Panc1 (cell line): ENCODE results near the gene GNAT3. TPM values are rescaled to one million over a fixed set of nuclear protein-coding genes. Genes with fewer than 3 reads are reported as not detected.

Source experiments
- ATAC-seq: fragments of 200-7000 bp; cut with Tn5 transposase; 2 replicates; pipeline ENCODE4 v1.9.1; 2020; ENCODE audit warnings: mild to moderate bottlenecking, moderate library complexity
- BruUV-seq: library from RNA; stranded (reverse); fragments of 400-500 nt; replicated peaks from 2 replicates; lab custom pipeline; 2021; lab: Mats Ljungman, UMichigan
- CTCF ChIA-PET: fragments of 300-600 bp; sonication (Branson Sonifier 250); formaldehyde crosslinking; loops from one replicate; lab custom pipeline; 2022; ENCODE audit warnings: antibody characterized with exemption; lab: Charles Lee
- POLR2A ChIA-PET: fragments of 300-600 bp; sonication (Branson Sonifier 250); formaldehyde crosslinking; loops from one replicate; lab custom pipeline; 2022; ENCODE audit warnings: antibody characterized with exemption; lab: Charles Lee
- DNase-seq: peaks from one replicate; pipeline ENCODE4 v3.0.0-alpha.2; 2010; ENCODE audit warnings: low read depth, low spot score
- H3K27ac ChIP-seq: 2 replicates; pipeline ENCODE4 v1.5.1; 2011; ENCODE audit warnings: mild to moderate bottlenecking, low read length, inconsistent platforms
- H3K27me3 ChIP-seq: fragments of 200-500 bp; sonication (Bioruptor generic); 2 replicates; pipeline ENCODE4 v1.6.0; 2014; ENCODE audit warnings: low read length, inconsistent platforms; ENCODE audit not compliant: control insufficient read depth, insufficient read depth
- H3K36me3 ChIP-seq: fragments of 200-500 bp; sonication (Bioruptor generic); 2 replicates; pipeline ENCODE4 v1.5.1; 2014; ENCODE audit warnings: inconsistent platforms, mild to moderate bottlenecking, low read length, moderate library complexity; ENCODE audit not compliant: control insufficient read depth, insufficient read depth
- H3K4me1 ChIP-seq: 2 replicates; pipeline ENCODE4 v1.5.1; 2011; ENCODE audit warnings: inconsistent platforms, mild to moderate bottlenecking, low read length, moderate library complexity; ENCODE audit not compliant: control insufficient read depth, insufficient read depth
- H3K4me3 ChIP-seq, 2 experiments: 2 replicates each; pipeline ENCODE4 v1.5.1; 2011 to 2012; ENCODE audit warnings: low read depth in 2 of 2, low read length in 2 of 2, mild to moderate bottlenecking in 2 of 2, inconsistent platforms in 1 of 2, moderate library complexity in 1 of 2
- H3K9me3 ChIP-seq: fragments of 200-500 bp; sonication (Bioruptor generic); 2 replicates; pipeline ENCODE4 v1.5.1; 2014; ENCODE audit warnings: low read depth, mild to moderate bottlenecking, inconsistent platforms, low read length, moderate library complexity; ENCODE audit not compliant: control insufficient read depth, insufficient read depth
- CTCF ChIP-seq: fragments of 450-650 bp; IDR thresholded peaks from 2 replicates; pipeline ENCODE4 v1.5.1; 2017; ENCODE audit warnings: mild to moderate bottlenecking
- POLR2AphosphoS5 ChIP-seq: IDR thresholded peaks from 2 replicates; pipeline ENCODE4 v1.6.1; 2012; ENCODE audit warnings: mild to moderate bottlenecking, low read depth, low read length, moderate library complexity
- REST ChIP-seq, 2 experiments: IDR thresholded peaks; 2 replicates each; pipeline ENCODE4 v1.6.1; 2011 to 2012; ENCODE audit warnings: low read depth in 2 of 2, control low read depth in 1 of 2, low read length in 1 of 2, mild to moderate bottlenecking in 1 of 2, moderate library complexity in 1 of 2; ENCODE audit not compliant: insufficient read depth in 1 of 2
- SIN3A ChIP-seq: IDR thresholded peaks from 2 replicates; pipeline ENCODE4 v1.6.1; 2012; ENCODE audit warnings: low read depth, mild to moderate bottlenecking, low read length, moderate library complexity, borderline replicate concordance; ENCODE audit not compliant: insufficient read depth
- TCF7L2 ChIP-seq: IDR thresholded peaks from 2 replicates; pipeline ENCODE4 v1.6.1; 2011; ENCODE audit warnings: mild to moderate bottlenecking, low read depth, low read length, inconsistent platforms
- in situ Hi-C: cut with HindIII; loops from 2 replicates; pipeline ENCODE4 v1.10.0; 2016; ENCODE audit warnings: low sequenced_read_pairs, low pct_unique_long_range_greater_than_20kb
- intact Hi-C: fragments of 100-400 bp; cut with micrococcal nuclease; formaldehyde crosslinking; loops from one replicate; pipeline ENCODE4 v1.10.0; 2022; ENCODE audit not compliant: unreplicated experiment
- total RNA-seq: library from RNA; stranded (reverse); gene quantifications from one replicate; pipeline ENCODE4 v1.2.1, GENCODE V29; 2021; ENCODE audit not compliant: unreplicated experiment

The GNAT3 gene
- total RNA-seq, 1 experiment from 2014 or later, result not detected

GRCh38 chr7:80488406-80488805, 23.5 kb downstream of the GNAT3 start:
- CTCF ChIA-PET, result no interaction called here
- Histone ChIP-seq H3K36me3 (no peaks in the 10 kb centered on the region), H3K9me3 (no peaks in the 10 kb centered on the region), H3K4me1 (no peaks in the 10 kb centered on the region), H3K27me3 (no peaks in the 10 kb centered on the region), H3K4me3 (no peak overlapping the region), H3K27ac (no peak overlapping the region)
- in situ Hi-C loops, result no loop called here
- POLR2A ChIA-PET, result no interaction called here
- intact Hi-C loops, result no loop called here
- TF ChIP-seq CTCF (no peak), SIN3A (no peak), POLR2AphosphoS5 (no peak), REST (IDR thresholded peaks at IDR 0.05; ENCODE audit: insufficient read depth in 1 of 2, low read depth in 2 of 2, low read length in 1 of 2) (no peak), TCF7L2 (no peak)
- BruUV-seq, result no TSS peak
- no peak for ATAC-seq
- no peak for DNase-seq

- Histone ChIP-seq H3K27ac (no peak overlapping the region), H3K27me3 (no peaks in the 10 kb centered on the region), H3K9me3 (no peaks in the 10 kb centered on the region), H3K36me3 (no peaks in the 10 kb centered on the region), H3K4me3 (no peak overlapping the region), H3K4me1 (no peaks in the 10 kb centered on the region)
- in situ Hi-C loops, result no loop called here
- intact Hi-C loops, result no loop called here
- ChIA-PET CTCF (no interaction called here), POLR2A (no interaction called here)
- DNase-seq (no peak), ATAC-seq (no peak)
- TF ChIP-seq SIN3A, result no peak
- no peak for TF ChIP-seq TCF7L2
- TF ChIP-seq REST (IDR thresholded peaks at IDR 0.05; ENCODE audit: insufficient read depth in 1 of 2, low read depth in 2 of 2, low read length in 1 of 2), result no peak
- no peak for TF ChIP-seq CTCF
- no TSS peak for BruUV-seq
Measured at GRCh38 chr7:80485721-80486120, 26.1 kb downstream of the GNAT3 start.
